GM12872 (cell line): ENCODE results near the gene ACTL7A.

Source experiments
- CTCF ChIP-seq: IDR thresholded peaks from 3 replicates; pipeline ENCODE4 v1.5.1; 2011; ENCODE audit warnings: low read depth, mild to moderate bottlenecking, low read length, moderate library complexity; ENCODE audit not compliant: insufficient read depth

ACTL7A gene

DNA sequence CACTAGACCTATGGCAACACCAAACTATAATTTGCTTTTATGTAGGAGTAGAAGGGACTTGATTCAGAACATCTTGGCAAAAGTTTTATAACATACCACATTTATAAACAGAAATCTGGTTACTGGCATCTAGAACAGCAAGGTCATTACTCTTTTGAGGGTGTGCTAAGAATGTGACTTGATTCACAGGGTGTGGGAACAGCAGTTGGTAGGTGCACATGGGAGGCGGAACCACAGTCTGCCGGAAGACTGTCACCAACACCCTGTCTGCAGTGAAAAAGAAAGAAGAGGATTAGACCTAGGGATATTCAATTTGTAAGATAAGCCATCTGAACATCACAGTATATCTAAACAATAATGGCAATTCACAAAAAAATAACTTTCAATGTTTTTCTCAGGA is 48.8 kb downstream of the ACTL7A start:
- TF ChIP-seq CTCF: no peak

GRCh38 chr9:108911820-108912219 is 49.8 kb downstream of the ACTL7A start:
- no peak for TF ChIP-seq CTCF
